ENCODE data around the gene PDGFA.

Gene PDGFA

GRCh38 chr7:531777-532176, 12.1 kb upstream of the PDGFA start:
- Histone ChIP-seq H3K9me3 (replicated peaks; ENCODE audit: low read length) (no peaks in the 10 kb centered on the region), H3K36me3 (ENCODE audit: insufficient read depth, low read length) (no peaks in the 10 kb centered on the region), H3K27me3 (ENCODE audit: control insufficient read depth, insufficient read depth, low read length) (peaks cover 13% of the 10 kb centered on the region), H3K4me1 (ENCODE audit: control insufficient read depth, insufficient read depth, low read length) (no peaks in the 10 kb centered on the region), H3K4me3 (ENCODE audit: low read length) (no peak overlapping the region), H3K4me2 (ENCODE audit: low read length) (no peak overlapping the region), H3K9ac (ENCODE audit: low read depth, low read length) (no peak overlapping the region)

GRCh38 chr7:528451-528850, 8.8 kb upstream of the PDGFA start:
- H3K27me3 ChIP-seq (ENCODE audit: control insufficient read depth, insufficient read depth, low read length) = peaks cover 7% of the 10 kb centered on the region
- no peaks in the 10 kb centered on the region for H3K9me3 ChIP-seq (replicated peaks; ENCODE audit: low read length)
- H3K9ac ChIP-seq (ENCODE audit: low read depth, low read length) = no peak overlapping the region
- H3K36me3 ChIP-seq (ENCODE audit: insufficient read depth, low read length) = no peaks in the 10 kb centered on the region
- no peak overlapping the region for H3K4me3 ChIP-seq (ENCODE audit: low read length)
- H3K4me1 ChIP-seq (ENCODE audit: control insufficient read depth, insufficient read depth, low read length) = peaks cover 4% of the 10 kb centered on the region
- H3K4me2 ChIP-seq (ENCODE audit: low read length) = no peak overlapping the region

- peaks cover 4% of the 10 kb centered on the region for H3K4me1 ChIP-seq (ENCODE audit: control insufficient read depth, insufficient read depth, low read length)
- H3K9me3 ChIP-seq (replicated peaks; ENCODE audit: low read length) = no peaks in the 10 kb centered on the region
- H3K27me3 ChIP-seq (ENCODE audit: control insufficient read depth, insufficient read depth, low read length) = peaks cover 7% of the 10 kb centered on the region
Measured at GRCh38 chr7:527723-528122, 8.1 kb upstream of the PDGFA start.

GRCh38 chr7:526460-527034, 6.9 kb upstream of the PDGFA start:
- H3K27me3 ChIP-seq (ENCODE audit: control insufficient read depth, insufficient read depth, low read length) = peaks cover 12% of the 10 kb centered on the region

More at GRCh38 chr7:527723-528122, 8.1 kb upstream of the PDGFA start:
- no peak overlapping the region for H3K9ac ChIP-seq (ENCODE audit: low read depth, low read length)
- no peaks in the 10 kb centered on the region for H3K36me3 ChIP-seq (ENCODE audit: insufficient read depth, low read length)
- H3K4me3 ChIP-seq (ENCODE audit: low read length) = no peak overlapping the region
- no peak overlapping the region for H3K4me2 ChIP-seq (ENCODE audit: low read length)

GRCh38 chr7:525740-526139, 6.1 kb upstream of the PDGFA start:
- Histone ChIP-seq H3K4me3 (ENCODE audit: low read length) (no peak overlapping the region), H3K4me2 (ENCODE audit: low read length) (no peak overlapping the region), H3K9me3 (replicated peaks; ENCODE audit: low read length) (no peaks in the 10 kb centered on the region), H3K27me3 (ENCODE audit: control insufficient read depth, insufficient read depth, low read length) (peaks cover 18% of the 10 kb centered on the region), H3K9ac (ENCODE audit: low read depth, low read length) (no peak overlapping the region), H3K36me3 (ENCODE audit: insufficient read depth, low read length) (no peaks in the 10 kb centered on the region), H3K4me1 (ENCODE audit: control insufficient read depth, insufficient read depth, low read length) (peaks cover 19% of the 10 kb centered on the region)

More at GRCh38 chr7:526460-527034, 6.9 kb upstream of the PDGFA start:
- no peak overlapping the region for H3K9ac ChIP-seq (ENCODE audit: low read depth, low read length)
- H3K9me3 ChIP-seq (replicated peaks; ENCODE audit: low read length) = no peaks in the 10 kb centered on the region
- H3K36me3 ChIP-seq (ENCODE audit: insufficient read depth, low read length) = no peaks in the 10 kb centered on the region
- H3K4me2 ChIP-seq (ENCODE audit: low read length) = no peak overlapping the region
- H3K4me3 ChIP-seq (ENCODE audit: low read length) = no peak overlapping the region
- H3K4me1 ChIP-seq (ENCODE audit: control insufficient read depth, insufficient read depth, low read length) = peaks cover 14% of the 10 kb centered on the region

GRCh38 chr7:524800-525199, 5.2 kb upstream of the PDGFA start:
- H3K9ac ChIP-seq (ENCODE audit: low read depth, low read length) = no peak overlapping the region
- no peaks in the 10 kb centered on the region for H3K36me3 ChIP-seq (ENCODE audit: insufficient read depth, low read length)
- H3K4me3 ChIP-seq (ENCODE audit: low read length) = no peak overlapping the region
- H3K4me2 ChIP-seq (ENCODE audit: low read length) = no peak overlapping the region
- H3K9me3 ChIP-seq (replicated peaks; ENCODE audit: low read length) = no peaks in the 10 kb centered on the region
- peaks cover 19% of the 10 kb centered on the region for H3K4me1 ChIP-seq (ENCODE audit: control insufficient read depth, insufficient read depth, low read length)
- H3K27me3 ChIP-seq (ENCODE audit: control insufficient read depth, insufficient read depth, low read length) = peaks cover 15% of the 10 kb centered on the region

- Histone ChIP-seq H3K4me2 (ENCODE audit: low read length) (no peak overlapping the region), H3K4me1 (ENCODE audit: control insufficient read depth, insufficient read depth, low read length) (peaks cover 19% of the 10 kb centered on the region), H3K9me3 (replicated peaks; ENCODE audit: low read length) (no peaks in the 10 kb centered on the region), H3K9ac (ENCODE audit: low read depth, low read length) (no peak overlapping the region), H3K27me3 (ENCODE audit: control insufficient read depth, insufficient read depth, low read length) (peaks cover 15% of the 10 kb centered on the region), H3K36me3 (ENCODE audit: insufficient read depth, low read length) (no peaks in the 10 kb centered on the region), H3K4me3 (ENCODE audit: low read length) (no peak overlapping the region)
Measured at GRCh38 chr7:523347-524336, 4.0 kb upstream of the PDGFA start.

GRCh38 chr7:522951-523314, 3.3 kb upstream of the PDGFA start:
- H3K27me3 ChIP-seq (ENCODE audit: control insufficient read depth, insufficient read depth, low read length) = peaks cover 15% of the 10 kb centered on the region
- H3K9ac ChIP-seq (ENCODE audit: low read depth, low read length) = no peak overlapping the region
- H3K9me3 ChIP-seq (replicated peaks; ENCODE audit: low read length) = no peaks in the 10 kb centered on the region
- H3K36me3 ChIP-seq (ENCODE audit: insufficient read depth, low read length) = no peaks in the 10 kb centered on the region
- no peak overlapping the region for H3K4me3 ChIP-seq (ENCODE audit: low read length)
- H3K4me2 ChIP-seq (ENCODE audit: low read length) = no peak overlapping the region
- H3K4me1 ChIP-seq (ENCODE audit: control insufficient read depth, insufficient read depth, low read length) = peaks cover 19% of the 10 kb centered on the region

- Histone ChIP-seq H3K36me3 (ENCODE audit: insufficient read depth, low read length) (no peaks in the 10 kb centered on the region), H3K4me1 (ENCODE audit: control insufficient read depth, insufficient read depth, low read length) (peaks cover 19% of the 10 kb centered on the region), H3K9me3 (replicated peaks; ENCODE audit: low read length) (no peaks in the 10 kb centered on the region), H3K4me2 (ENCODE audit: low read length) (peak overlapping the region; percentile 83), H3K4me3 (ENCODE audit: low read length) (peak overlapping the region; percentile 63), H3K27me3 (ENCODE audit: control insufficient read depth, insufficient read depth, low read length) (peaks cover 15% of the 10 kb centered on the region), H3K9ac (ENCODE audit: low read depth, low read length) (peak overlapping the region; percentile 52)
Measured at GRCh38 chr7:522071-522950, 2.7 kb upstream of the PDGFA start.

GRCh38 chr7:521221-522070, 1.8 kb upstream of the PDGFA start:
- Histone ChIP-seq H3K4me3 (ENCODE audit: low read length) (peak overlapping the region; percentile 63), H3K36me3 (ENCODE audit: insufficient read depth, low read length) (no peaks in the 10 kb centered on the region), H3K9me3 (replicated peaks; ENCODE audit: low read length) (no peaks in the 10 kb centered on the region), H3K9ac (ENCODE audit: low read depth, low read length) (peak overlapping the region; percentile 52), H3K4me2 (ENCODE audit: low read length) (peak overlapping the region; percentile 83), H3K4me1 (ENCODE audit: control insufficient read depth, insufficient read depth, low read length) (peaks cover 19% of the 10 kb centered on the region), H3K27me3 (ENCODE audit: control insufficient read depth, insufficient read depth, low read length) (peaks cover 15% of the 10 kb centered on the region)
